ENCODE data around the gene NEDD8. TPM values are rescaled to one million over a fixed set of nuclear protein-coding genes. Genes with fewer than 3 reads are reported as not detected.

The NEDD8 gene
- total RNA-seq (140 and 145 TPM in 2 replicates), polyA plus RNA-seq (441 and 587 TPM in 2 replicates), polyA minus RNA-seq (ENCODE audit: low replicate concordance) (97.0 and 108 TPM in 2 replicates)
- 454 and 502 TPM in 2 replicates for polyA plus RNA-seq (2012)

- H3K4me3 ChIP-seq (replicated peaks in 1 of 4; ENCODE audit: control extremely low read depth in 1 of 4, insufficient read depth in 1 of 4, low read depth in 3 of 4, low read length in 4 of 4): peak within 1 kb of the TSS; percentile 66 to 82 (median 73)
- H3K27me3 ChIP-seq (ENCODE audit: control insufficient read depth, insufficient read depth, low read length): no peaks in the 10 kb centered on the region
- no peak for TF ChIP-seq CTCF (conservative IDR thresholded peaks at IDR 0.05 in 1 of 2, IDR thresholded peaks at IDR 0.05 in 1 of 2; ENCODE audit: low read depth in 1 of 2, low read length in 2 of 2)
- TF ChIP-seq EZH2 (IDR thresholded peaks at IDR 0.05; ENCODE audit: low read length, missing control alignments): no peak
- H3K4me1 ChIP-seq (ENCODE audit: control insufficient read depth, extremely low read depth, insufficient read depth, low read length): peaks cover 15% of the 10 kb centered on the region
- peak within 1 kb of the TSS; percentile 76 for H3K9ac ChIP-seq (ENCODE audit: insufficient read depth, low read length)
- no peaks in the 10 kb centered on the region for H3K9me3 ChIP-seq (ENCODE audit: control insufficient read depth, insufficient read depth, low read depth, low read length)
- peaks cover 12% of the 10 kb centered on the region for H3K36me3 ChIP-seq (ENCODE audit: control insufficient read depth, insufficient read depth, low read length)
- H3K4me2 ChIP-seq (ENCODE audit: extremely low read depth, insufficient read depth, low read length): peak within 1 kb of the TSS; percentile 100
- DNase-seq (ENCODE audit: low read depth in 2 of 2): peak; percentile 94 to 96
- H2AFZ ChIP-seq (ENCODE audit: low read length): peak within 1 kb of the TSS; percentile 96
- peaks cover 64% of the 10 kb centered on the region for H3K79me2 ChIP-seq (ENCODE audit: control insufficient read depth, insufficient read depth, low read length)
- no peaks in the 10 kb centered on the region for H4K20me1 ChIP-seq (ENCODE audit: control insufficient read depth, extremely low read depth, insufficient read depth, low read length)
- H3K27ac ChIP-seq (ENCODE audit: insufficient read depth, low read length): peak within 1 kb of the TSS; percentile 89
These were observed at the start of gene NEDD8 for GRCh38 chr14:24232121-24232644. Gene NEDD8, minus strand, starts transcription at chr14:24232367. Its CDS starts 100 bp downstream, at chr14:24232267.

GRCh38 chr14:24281636-24282035, 49.5 kb upstream of the NEDD8 start:
- Histone ChIP-seq H2AFZ (ENCODE audit: low read length) (no peak overlapping the region), H3K27ac (ENCODE audit: insufficient read depth, low read length) (no peak overlapping the region), H3K36me3 (ENCODE audit: control insufficient read depth, insufficient read depth, low read length) (no peaks in the 10 kb centered on the region), H3K4me3 (replicated peaks in 1 of 4; ENCODE audit: control extremely low read depth in 1 of 4, insufficient read depth in 1 of 4, low read depth in 3 of 4, low read length in 4 of 4) (no peak overlapping the region), H3K27me3 (ENCODE audit: control insufficient read depth, insufficient read depth, low read length) (no peaks in the 10 kb centered on the region), H3K9me3 (ENCODE audit: control insufficient read depth, insufficient read depth, low read depth, low read length) (no peaks in the 10 kb centered on the region), H3K4me1 (ENCODE audit: control insufficient read depth, extremely low read depth, insufficient read depth, low read length) (no peaks in the 10 kb centered on the region), H3K4me2 (ENCODE audit: extremely low read depth, insufficient read depth, low read length) (no peak overlapping the region), H3K9ac (ENCODE audit: insufficient read depth, low read length) (no peak overlapping the region), H4K20me1 (ENCODE audit: control insufficient read depth, extremely low read depth, insufficient read depth, low read length) (no peaks in the 10 kb centered on the region), H3K79me2 (ENCODE audit: control insufficient read depth, insufficient read depth, low read length) (no peaks in the 10 kb centered on the region)
- no peak for TF ChIP-seq CTCF (conservative IDR thresholded peaks at IDR 0.05 in 1 of 2, IDR thresholded peaks at IDR 0.05 in 1 of 2; ENCODE audit: low read depth in 1 of 2, low read length in 2 of 2)
- TF ChIP-seq EZH2 (IDR thresholded peaks at IDR 0.05; ENCODE audit: low read length, missing control alignments): no peak
- no peak for DNase-seq (ENCODE audit: low read depth in 2 of 2)

GRCh38 chr14:24280797-24281460, 48.8 kb upstream of the NEDD8 start:
- Histone ChIP-seq H3K4me3 (replicated peaks in 1 of 4; ENCODE audit: control extremely low read depth in 1 of 4, insufficient read depth in 1 of 4, low read depth in 3 of 4, low read length in 4 of 4) (no peak overlapping the region), H2AFZ (ENCODE audit: low read length) (no peak overlapping the region), H3K4me1 (ENCODE audit: control insufficient read depth, extremely low read depth, insufficient read depth, low read length) (no peaks in the 10 kb centered on the region), H3K27ac (ENCODE audit: insufficient read depth, low read length) (no peak overlapping the region), H3K36me3 (ENCODE audit: control insufficient read depth, insufficient read depth, low read length) (no peaks in the 10 kb centered on the region), H3K4me2 (ENCODE audit: extremely low read depth, insufficient read depth, low read length) (no peak overlapping the region), H3K79me2 (ENCODE audit: control insufficient read depth, insufficient read depth, low read length) (no peaks in the 10 kb centered on the region), H3K9me3 (ENCODE audit: control insufficient read depth, insufficient read depth, low read depth, low read length) (no peaks in the 10 kb centered on the region), H4K20me1 (ENCODE audit: control insufficient read depth, extremely low read depth, insufficient read depth, low read length) (no peaks in the 10 kb centered on the region), H3K9ac (ENCODE audit: insufficient read depth, low read length) (no peak overlapping the region), H3K27me3 (ENCODE audit: control insufficient read depth, insufficient read depth, low read length) (no peaks in the 10 kb centered on the region)
- TF ChIP-seq EZH2 (IDR thresholded peaks at IDR 0.05; ENCODE audit: low read length, missing control alignments) (no peak), CTCF (conservative IDR thresholded peaks at IDR 0.05 in 1 of 2, IDR thresholded peaks at IDR 0.05 in 1 of 2; ENCODE audit: low read depth in 1 of 2, low read length in 2 of 2) (no peak)
- DNase-seq (ENCODE audit: low read depth in 2 of 2): no peak

Data from fibroblast of lung (primary cell).